OCI-LY7 (cell line): ENCODE measurements around the gene OPTC. TPM values are rescaled to one million over a fixed set of nuclear protein-coding genes. Genes with fewer than 3 reads are reported as not detected.

Experiments
- BruUV-seq: library from RNA; stranded (reverse); fragments of 400-500 nt; replicated peaks from 2 replicates; lab custom pipeline; 2021; lab: Mats Ljungman, UMichigan
- CTCF ChIA-PET: fragments of 300-600 bp; sonication (Branson Sonifier 250); formaldehyde crosslinking; loops from one replicate; lab custom pipeline; 2022; ENCODE audit warnings: antibody characterized with exemption; ENCODE audit not compliant: unreplicated experiment; lab: Charles Lee
- POLR2A ChIA-PET: fragments of 300-600 bp; sonication (Branson Sonifier 250); formaldehyde crosslinking; loops from one replicate; lab custom pipeline; 2022; ENCODE audit warnings: antibody characterized with exemption; lab: Charles Lee
- DNase-seq: peaks from one replicate; pipeline ENCODE4 v3.0.0-alpha.2; 2015; ENCODE audit warnings: low spot score
- H2AFZ ChIP-seq: fragments of 200-600 bp; sonication (generic), shearing (Covaris generic); 2 replicates; pipeline ENCODE4 v1.6.1; 2014; ENCODE audit warnings: mild to moderate bottlenecking, antibody characterized with exemption, low read length, moderate library complexity
- H3K27ac ChIP-seq: fragments of 200-600 bp; sonication (generic); 2 replicates; pipeline ENCODE4 v1.5.1; 2014; ENCODE audit warnings: mixed run types, low read depth, mild to moderate bottlenecking, moderate library complexity, low read length, inconsistent platforms; ENCODE audit not compliant: poor library complexity, severe bottlenecking
- H3K36me3 ChIP-seq: fragments of 200-600 bp; sonication (generic); 2 replicates; pipeline ENCODE4 v1.6.1; 2014; ENCODE audit warnings: mild to moderate bottlenecking, antibody characterized with exemption, low read length, moderate library complexity, mixed read lengths; ENCODE audit not compliant: insufficient read depth
- H3K4me1 ChIP-seq: fragments of 200-600 bp; sonication (generic); 2 replicates; pipeline ENCODE4 v1.5.1; 2014; ENCODE audit warnings: mild to moderate bottlenecking, low read length; ENCODE audit not compliant: insufficient read depth, poor library complexity, severe bottlenecking
- H3K4me2 ChIP-seq: fragments of 200-600 bp; sonication (generic); 2 replicates; pipeline ENCODE4 v1.6.1; 2014; ENCODE audit warnings: mild to moderate bottlenecking, low read length
- H3K4me3 ChIP-seq: fragments of 200-600 bp; sonication (generic); 2 replicates; pipeline ENCODE4 v1.5.1; 2014; ENCODE audit warnings: mild to moderate bottlenecking, low read depth, low read length; ENCODE audit not compliant: poor library complexity, severe bottlenecking
- H3K79me2 ChIP-seq: fragments of 200-600 bp; sonication (generic); 2 replicates; pipeline ENCODE4 v1.6.1; 2016; ENCODE audit warnings: low read depth, mild to moderate bottlenecking, low read length, moderate library complexity, mixed read lengths; ENCODE audit not compliant: insufficient read depth
- H3K9me2 ChIP-seq: fragments of 200-600 bp; sonication (generic); 2 replicates; pipeline ENCODE4 v1.6.1; 2016; ENCODE audit warnings: mild to moderate bottlenecking, low read length, mixed read lengths; ENCODE audit not compliant: insufficient read depth
- H3K9me3 ChIP-seq: fragments of 200-600 bp; sonication (generic); 2 replicates; pipeline ENCODE4 v1.6.1; 2014; ENCODE audit warnings: mild to moderate bottlenecking, mixed run types, low read length, mixed read lengths
- H4K20me1 ChIP-seq: fragments of 200-600 bp; sonication (generic); 2 replicates; pipeline ENCODE4 v1.6.1; 2014; ENCODE audit warnings: mild to moderate bottlenecking, antibody characterized with exemption, low read length, moderate library complexity, mixed read lengths; ENCODE audit not compliant: insufficient read depth
- CTCF ChIP-seq: fragments of 200-600 bp; sonication (generic); conservative IDR thresholded peaks from 2 replicates; pipeline ENCODE4 v1.5.1; 2014; ENCODE audit warnings: mild to moderate bottlenecking, antibody characterized with exemption, low read length, moderate library complexity, mixed read lengths
- EZH2phosphoT487 ChIP-seq: fragments of 200-600 bp; sonication (generic); IDR thresholded peaks from 2 replicates; pipeline ENCODE4 v1.6.1; 2018; ENCODE audit warnings: low read depth, borderline replicate concordance, mild to moderate bottlenecking, mixed run types, antibody characterized with exemption, low read length, moderate library complexity, mixed read lengths
- intact Hi-C: fragments of 100-400 bp; cut with micrococcal nuclease; formaldehyde crosslinking; loops from one replicate; pipeline ENCODE4 v1.10.0; 2022; ENCODE audit not compliant: unreplicated experiment
- total RNA-seq, 2 experiments: library from RNA; depleted of rRNA in 1 of 2; stranded (reverse); fragments of >200 nt in 1 of 2; shearing (Covaris generic) in 1 of 2; gene quantifications; 2 replicates each; pipeline ENCODE4 v1.2.3, GENCODE V29; 2014 to 2022

OPTC gene
- total RNA-seq, 2 experiments from 2014 or later: not detected

- CTCF ChIA-PET: no interaction called here
- TF ChIP-seq EZH2phosphoT487 (no peak), CTCF (no peak)
- Histone ChIP-seq H3K9me3 (no peaks in the 10 kb centered on the region), H3K4me2 (no peak overlapping the region), H2AFZ (no peak overlapping the region), H3K4me3 (no peak overlapping the region), H3K79me2 (no peaks in the 10 kb centered on the region), H3K27ac (no peak overlapping the region), H4K20me1 (no peaks in the 10 kb centered on the region), H3K9me2 (no peaks in the 10 kb centered on the region), H3K4me1 (no peaks in the 10 kb centered on the region), H3K36me3 (no peaks in the 10 kb centered on the region)
- intact Hi-C loops: no loop called here
- POLR2A ChIA-PET: interaction anchor here (0.5 kb wide), 1 partner anchor 73 kb away, joined by 3 read pairs; no protein-coding TSS in a partner anchor
- DNase-seq: no peak
- BruUV-seq: no TSS peak
These were observed 60.1 kb downstream of the OPTC start for GRCh38 chr1:203554071-203554470.

- no peak overlapping the region for H3K27ac ChIP-seq
- H3K9me3 ChIP-seq: no peaks in the 10 kb centered on the region
- no peak overlapping the region for H2AFZ ChIP-seq
- CTCF ChIA-PET: no interaction called here
- no peak overlapping the region for H3K4me3 ChIP-seq
- H3K79me2 ChIP-seq: no peaks in the 10 kb centered on the region
- TF ChIP-seq CTCF: no peak
- H3K36me3 ChIP-seq: no peaks in the 10 kb centered on the region
- POLR2A ChIA-PET: no interaction called here
- H3K9me2 ChIP-seq: no peaks in the 10 kb centered on the region
- H3K4me2 ChIP-seq: no peak overlapping the region
- no peak for DNase-seq
- H3K4me1 ChIP-seq: no peaks in the 10 kb centered on the region
- no TSS peak for BruUV-seq
- intact Hi-C loops: no loop called here
- no peaks in the 10 kb centered on the region for H4K20me1 ChIP-seq
These were observed 61.1 kb downstream of the OPTC start for GRCh38 chr1:203555076-203555475.

- Histone ChIP-seq H2AFZ (no peak overlapping the region), H3K9me2 (no peaks in the 10 kb centered on the region), H3K27ac (no peak overlapping the region), H3K79me2 (no peaks in the 10 kb centered on the region), H3K9me3 (no peaks in the 10 kb centered on the region), H4K20me1 (no peaks in the 10 kb centered on the region), H3K36me3 (no peaks in the 10 kb centered on the region), H3K4me2 (no peak overlapping the region), H3K4me3 (no peak overlapping the region), H3K4me1 (no peaks in the 10 kb centered on the region)
- ChIA-PET CTCF (no interaction called here), POLR2A (interaction anchor here (0.7 to 1.3 kb wide), 2 partner anchors 38 to 184 kb away, joined by 3 read pairs; no protein-coding TSS in a partner anchor)
- no peak for TF ChIP-seq EZH2phosphoT487
- no peak for TF ChIP-seq CTCF
- intact Hi-C loops: no loop called here
- DNase-seq: no peak
- no TSS peak for BruUV-seq
These were observed 61.6 kb downstream of the OPTC start for GRCh38 chr1:203555511-203556046.
